ENCODE results near the gene HSD17B14. TPM values are rescaled to one million over a fixed set of nuclear protein-coding genes. Genes with fewer than 3 reads are reported as not detected.
A peak's percentile ranks its signal among the peaks of the same experiment; 100 is the strongest.

The HSD17B14 gene
- total and polyA plus RNA-seq, 2 of the 13 experiments (the other 11 are each of a cell fraction or from before 2014, with no cell fraction given) = 0.58 to 1.2 TPM

DNA sequence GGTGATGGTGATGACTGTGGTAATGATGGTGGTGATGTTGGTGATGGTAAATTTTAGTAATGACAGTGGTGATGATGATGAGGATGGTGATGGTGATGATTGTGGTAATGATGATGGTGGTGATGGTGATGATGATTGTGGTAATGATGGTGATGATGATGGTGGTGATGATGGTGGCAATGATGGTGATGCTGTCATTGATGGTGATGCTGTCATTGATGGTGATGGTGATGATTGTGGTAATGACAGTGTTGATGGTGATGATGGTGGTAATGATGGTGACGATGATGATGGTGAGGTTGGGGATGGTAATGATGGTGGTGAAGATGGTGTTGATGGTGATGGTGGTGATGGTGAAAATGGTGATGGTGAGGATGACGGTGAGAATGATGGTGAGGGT is 13.8 kb downstream of the HSD17B14 start:
- FAIRE-seq (no peak), DNase-seq (ENCODE audit: low spot score) (no peak), ATAC-seq (no peak)
- Histone ChIP-seq H3K9ac (ENCODE audit: insufficient read depth, low read depth, low read length) (no peak overlapping the region), H3K4me2 (ENCODE audit: low read depth, low read length) (no peak overlapping the region), H3K27ac (ENCODE audit: extremely low read length, insufficient read depth, low read length) (no peak overlapping the region), H3K36me3 (replicated peaks in 1 of 2; ENCODE audit: control insufficient read depth in 1 of 2, insufficient read depth in 2 of 2, low read length in 2 of 2) (no peaks in the 10 kb centered on the region), H3K4me3 (replicated peaks in 1 of 3; ENCODE audit: insufficient read depth in 1 of 3, low read depth in 2 of 3, low read length in 3 of 3) (no peak overlapping the region), H2AFZ (ENCODE audit: low read length) (no peak overlapping the region), H3K9me3 (ENCODE audit: low read length) (0 out of 2 replicates have a peak, but pooled peaks cover 7% of the 10 kb centered on the region), H3K27me3 (ENCODE audit: control insufficient read depth in 1 of 2, insufficient read depth in 2 of 2, low read length in 2 of 2) (no peaks in the 10 kb centered on the region), H4K20me1 (ENCODE audit: insufficient read depth, low read length) (no peaks in the 10 kb centered on the region), H3K4me1 (ENCODE audit: insufficient read depth, low read length) (peaks cover 29% of the 10 kb centered on the region), H3K79me2 (ENCODE audit: insufficient read depth, low read length) (no peaks in the 10 kb centered on the region)
- ChIA-PET CTCF (ENCODE audit: low intra/inter-chr PET ratio, low total read pairs) (no interaction called here), POLR2A (no interaction called here)
- 98% methylated on average over 2 of the region's 2 CpGs for WGBS (ENCODE audit: low lambda C conversion rate)
- in situ Hi-C loops (cut with HindIII; ENCODE audit: extremely low pct_ligation_motif_present, low pct_unique_long_range_greater_than_20kb) = no loop called here
- TF ChIP-seq TMF1 (CRISPR knock-in tag; IDR thresholded peaks at IDR 0.05; ENCODE audit: low read depth) = no peak
- peak; percentile 94 for TF ChIP-seq CREB1 (IDR thresholded peaks at IDR 0.05)
- no peak for TF ChIP-seq CREB1 (CRISPR knock-in tag; IDR thresholded peaks at IDR 0.05)
- no peak for TF ChIP-seq ZNF563 (CRISPR knock-in tag; IDR thresholded peaks at IDR 0.05)
- TF ChIP-seq POLR2AphosphoS2 (IDR thresholded peaks at IDR 0.05; ENCODE audit: low read depth, low read length) = no peak
- TF ChIP-seq ARNT (IDR thresholded peaks at IDR 0.05) = peak; percentile 18; the same call in 1 of the 2 replicates
- TF ChIP-seq, protein P1, sequence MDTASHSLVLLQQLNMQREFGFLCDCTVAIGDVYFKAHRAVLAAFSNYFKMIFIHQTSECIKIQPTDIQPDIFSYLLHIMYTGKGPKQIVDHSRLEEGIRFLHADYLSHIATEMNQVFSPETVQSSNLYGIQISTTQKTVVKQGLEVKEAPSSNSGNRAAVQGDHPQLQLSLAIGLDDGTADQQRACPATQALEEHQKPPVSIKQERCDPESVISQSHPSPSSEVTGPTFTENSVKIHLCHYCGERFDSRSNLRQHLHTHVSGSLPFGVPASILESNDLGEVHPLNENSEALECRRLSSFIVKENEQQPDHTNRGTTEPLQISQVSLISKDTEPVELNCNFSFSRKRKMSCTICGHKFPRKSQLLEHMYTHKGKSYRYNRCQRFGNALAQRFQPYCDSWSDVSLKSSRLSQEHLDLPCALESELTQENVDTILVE (CRISPR knock-in tag; IDR thresholded peaks at IDR 0.05) = no peak
- no peak for TF ChIP-seq SMARCE1 (IDR thresholded peaks at IDR 0.05; ENCODE audit: borderline replicate concordance)
- TF ChIP-seq ZNF205 (CRISPR knock-in tag; IDR thresholded peaks at IDR 0.05) = no peak
- peak; percentile 62 for TF ChIP-seq ATF7 (IDR thresholded peaks at IDR 0.05)
- no peak for TF ChIP-seq ATF7 (CRISPR knock-in tag; IDR thresholded peaks at IDR 0.05)
- BruUV-seq (replicated peaks) = no TSS peak
- intact Hi-C loops (cut with micrococcal nuclease; ENCODE audit: unreplicated experiment) = no loop called here

DNA sequence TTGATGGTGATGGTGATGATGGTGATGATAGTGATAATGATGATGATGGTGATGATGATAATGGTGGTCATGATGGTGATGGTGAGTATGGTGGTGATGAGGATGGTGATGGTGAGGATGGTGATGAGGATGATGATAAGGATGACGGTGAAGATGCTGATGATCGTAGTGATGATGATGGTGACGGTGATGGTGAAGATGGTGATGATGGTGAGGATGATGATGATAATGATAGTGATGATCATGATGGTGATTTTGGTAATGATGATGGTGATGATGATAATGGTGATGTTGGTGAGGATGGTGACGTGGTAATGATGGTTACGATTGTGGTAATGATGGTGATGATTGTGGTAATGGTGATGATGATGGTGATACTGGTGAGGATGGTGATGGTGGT is 14.7 kb downstream of the HSD17B14 start:
- Histone ChIP-seq H3K4me1 (ENCODE audit: insufficient read depth, low read length) (peaks cover 31% of the 10 kb centered on the region), H3K9me3 (ENCODE audit: low read length) (0 out of 2 replicates have a peak, but pooled peaks cover 7% of the 10 kb centered on the region), H3K4me2 (ENCODE audit: low read depth, low read length) (no peak overlapping the region), H3K36me3 (replicated peaks in 1 of 2; ENCODE audit: control insufficient read depth in 1 of 2, insufficient read depth in 2 of 2, low read length in 2 of 2) (no peaks in the 10 kb centered on the region), H3K27me3 (ENCODE audit: control insufficient read depth in 1 of 2, insufficient read depth in 2 of 2, low read length in 2 of 2) (no peaks in the 10 kb centered on the region), H3K79me2 (ENCODE audit: insufficient read depth, low read length) (no peaks in the 10 kb centered on the region), H3K9ac (ENCODE audit: insufficient read depth, low read depth, low read length) (no peak overlapping the region), H3K27ac (ENCODE audit: extremely low read length, insufficient read depth, low read length) (no peak overlapping the region), H3K4me3 (replicated peaks in 1 of 3; ENCODE audit: insufficient read depth in 1 of 3, low read depth in 2 of 3, low read length in 3 of 3) (no peak overlapping the region), H4K20me1 (ENCODE audit: insufficient read depth, low read length) (no peaks in the 10 kb centered on the region), H2AFZ (ENCODE audit: low read length) (no peak overlapping the region)
- POLR2A ChIA-PET = no interaction called here
- BruUV-seq (replicated peaks) = no TSS peak
- DNase-seq (ENCODE audit: low spot score) (no peak), ATAC-seq (no peak), FAIRE-seq (no peak)
- WGBS (ENCODE audit: low lambda C conversion rate) = 94% methylated on average over 5 of the region's 5 CpGs
- CTCF ChIA-PET (ENCODE audit: low intra/inter-chr PET ratio, low total read pairs) = no interaction called here
- in situ Hi-C loops (cut with HindIII; ENCODE audit: extremely low pct_ligation_motif_present, low pct_unique_long_range_greater_than_20kb) (no loop called here), intact Hi-C loops (cut with micrococcal nuclease; ENCODE audit: unreplicated experiment) (no loop called here)
- TF ChIP-seq ZNF383 (CRISPR knock-in tag; IDR thresholded peaks at IDR 0.05; ENCODE audit: borderline replicate concordance) (no peak), CENPT (CRISPR knock-in tag; IDR thresholded peaks at IDR 0.05; ENCODE audit: low read depth) (no peak), PPARG (CRISPR knock-in tag; conservative IDR thresholded peaks at IDR 0.05) (no peak), ATF7 (IDR thresholded peaks at IDR 0.05) (peak; percentile 40; the same call in 1 of the 2 replicates), ATF7 (CRISPR knock-in tag; IDR thresholded peaks at IDR 0.05) (no peak), SOX13 (IDR thresholded peaks at IDR 0.05) (no peak), SOX13 (CRISPR knock-in tag; conservative IDR thresholded peaks at IDR 0.05 in 1 of 2, IDR thresholded peaks at IDR 0.05 in 1 of 2) (no peak)
- TF ChIP-seq, protein P2, sequence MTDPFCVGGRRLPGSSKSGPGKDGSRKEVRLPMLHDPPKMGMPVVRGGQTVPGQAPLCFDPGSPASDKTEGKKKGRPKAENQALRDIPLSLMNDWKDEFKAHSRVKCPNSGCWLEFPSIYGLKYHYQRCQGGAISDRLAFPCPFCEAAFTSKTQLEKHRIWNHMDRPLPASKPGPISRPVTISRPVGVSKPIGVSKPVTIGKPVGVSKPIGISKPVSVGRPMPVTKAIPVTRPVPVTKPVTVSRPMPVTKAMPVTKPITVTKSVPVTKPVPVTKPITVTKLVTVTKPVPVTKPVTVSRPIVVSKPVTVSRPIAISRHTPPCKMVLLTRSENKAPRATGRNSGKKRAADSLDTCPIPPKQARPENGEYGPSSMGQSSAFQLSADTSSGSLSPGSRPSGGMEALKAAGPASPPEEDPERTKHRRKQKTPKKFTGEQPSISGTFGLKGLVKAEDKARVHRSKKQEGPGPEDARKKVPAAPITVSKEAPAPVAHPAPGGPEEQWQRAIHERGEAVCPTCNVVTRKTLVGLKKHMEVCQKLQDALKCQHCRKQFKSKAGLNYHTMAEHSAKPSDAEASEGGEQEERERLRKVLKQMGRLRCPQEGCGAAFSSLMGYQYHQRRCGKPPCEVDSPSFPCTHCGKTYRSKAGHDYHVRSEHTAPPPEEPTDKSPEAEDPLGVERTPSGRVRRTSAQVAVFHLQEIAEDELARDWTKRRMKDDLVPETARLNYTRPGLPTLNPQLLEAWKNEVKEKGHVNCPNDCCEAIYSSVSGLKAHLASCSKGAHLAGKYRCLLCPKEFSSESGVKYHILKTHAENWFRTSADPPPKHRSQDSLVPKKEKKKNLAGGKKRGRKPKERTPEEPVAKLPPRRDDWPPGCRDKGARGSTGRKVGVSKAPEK (CRISPR knock-in tag; IDR thresholded peaks at IDR 0.05; ENCODE audit: borderline replicate concordance) = no peak

All from HepG2 (cell line).